RWPE2 (cell line): ENCODE measurements around the gene STMP1.

Experiments used
- ATAC-seq: fragments of 200-7000 bp; cut with Tn5 transposase; 3 replicates; pipeline ENCODE4 v1.9.1; 2021; ENCODE audit warnings: low read depth
- DNase-seq: peaks from one replicate; pipeline ENCODE4 v3.0.0-alpha.2; 2020; ENCODE audit warnings: low spot score
- H3K27ac ChIP-seq: fragments of 450-650 bp; 2 replicates; pipeline ENCODE4 v1.5.1; 2017; ENCODE audit warnings: mild to moderate bottlenecking; ENCODE audit not compliant: poor library complexity, severe bottlenecking
- H3K27me3 ChIP-seq: fragments of 250-450 bp; sonication (Bioruptor Pico); 2 replicates; pipeline ENCODE4 v1.5.1; 2021; ENCODE audit warnings: mild to moderate bottlenecking, moderate library complexity; ENCODE audit not compliant: insufficient read depth, poor library complexity, severe bottlenecking
- H3K36me3 ChIP-seq: fragments of 250-450 bp; sonication (Bioruptor Pico); 2 replicates; pipeline ENCODE4 v1.5.1; 2020; ENCODE audit warnings: low read depth, mild to moderate bottlenecking, moderate library complexity
- H3K4me1 ChIP-seq: fragments of 250-450 bp; sonication (Bioruptor Pico); 2 replicates; pipeline ENCODE4 v1.5.1; 2021; ENCODE audit warnings: mild to moderate bottlenecking, moderate library complexity; ENCODE audit not compliant: insufficient read depth, poor library complexity, severe bottlenecking
- H3K4me3 ChIP-seq: fragments of 250-450 bp; sonication (Bioruptor Pico); 2 replicates; pipeline ENCODE4 v1.5.1; 2021; ENCODE audit warnings: mild to moderate bottlenecking, moderate library complexity; ENCODE audit not compliant: severe bottlenecking
- H3K9me3 ChIP-seq: fragments of 250-450 bp; sonication (Bioruptor Pico); 2 replicates; pipeline ENCODE4 v1.5.1; 2021; ENCODE audit warnings: mild to moderate bottlenecking, moderate library complexity; ENCODE audit not compliant: severe bottlenecking
- CTCF ChIP-seq: fragments of 450-650 bp; IDR thresholded peaks from one replicate; pipeline ENCODE4 v1.5.1; 2017; ENCODE audit warnings: mild to moderate bottlenecking, moderate library complexity; ENCODE audit not compliant: poor library complexity, severe bottlenecking

The STMP1 gene

DNA sequence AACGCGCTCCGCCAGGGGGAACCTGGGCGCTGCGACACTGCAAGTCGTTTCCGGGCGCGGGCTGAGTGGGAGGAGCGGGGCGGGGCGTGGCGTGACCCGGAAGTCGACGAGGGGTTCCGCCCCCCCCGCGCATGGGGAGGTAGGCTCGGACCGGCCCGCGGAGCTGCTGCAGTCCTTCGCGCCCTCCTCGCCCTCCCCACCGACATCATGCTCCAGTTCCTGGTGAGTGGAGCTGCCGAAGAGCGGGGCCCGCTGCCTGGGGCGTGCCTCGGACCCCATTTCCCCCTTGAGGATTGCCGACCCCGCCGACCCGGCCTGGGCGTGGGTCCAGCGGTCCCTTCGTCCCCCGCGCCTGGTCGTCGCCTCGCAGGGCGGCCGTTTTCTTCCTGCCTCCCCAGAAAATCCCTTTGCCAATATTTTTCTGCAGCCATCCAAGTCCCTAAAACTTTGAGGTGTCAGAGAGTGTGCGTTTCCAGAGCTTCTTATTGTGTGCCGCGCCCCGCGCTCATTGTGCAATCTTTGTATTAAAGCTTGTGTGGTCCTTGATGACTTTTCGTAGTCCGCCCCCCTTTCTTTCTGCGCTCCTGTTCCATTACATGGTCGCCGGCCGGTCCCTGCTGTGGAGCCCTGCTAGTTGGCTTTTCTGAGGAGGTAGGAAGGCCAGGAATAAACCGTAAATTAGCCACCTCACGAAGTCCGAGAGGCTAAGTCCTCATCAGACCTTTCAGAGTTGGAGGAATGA is at the start of gene STMP1:
STMP1 (plus strand) TSS at position 142 of the 742 bp plus-strand sequence.
- Histone ChIP-seq H3K4me1 (peaks cover 7% of the 10 kb centered on the region), H3K27me3 (no peaks in the 10 kb centered on the region)
- peak; percentile 88 for ATAC-seq

GRCh38 chr7:135616136-135616535 is 46.2 kb upstream of the STMP1 start:
- no peak overlapping the region for H3K4me3 ChIP-seq
- no peak for DNase-seq
- no peaks in the 10 kb centered on the region for H3K4me1 ChIP-seq
- H3K27me3 ChIP-seq, result no peaks in the 10 kb centered on the region
- H3K9me3 ChIP-seq, result no peaks in the 10 kb centered on the region
- TF ChIP-seq CTCF, result no peak
- ATAC-seq, result no peak
- peaks cover 100% of the 10 kb centered on the region for H3K36me3 ChIP-seq
- no peak overlapping the region for H3K27ac ChIP-seq

More for the DNA sequence above, at the start of gene STMP1:
- Histone ChIP-seq H3K9me3 (no peaks in the 10 kb centered on the region), H3K27ac (peak within 1 kb of the TSS; percentile 85), H3K4me3 (peak within 1 kb of the TSS; percentile 96), H3K36me3 (peaks cover 9% of the 10 kb centered on the region; the same call in 1 of the 2 replicates)
- peak; percentile 95 for DNase-seq
- TF ChIP-seq CTCF, result peak; percentile 26

DNA sequence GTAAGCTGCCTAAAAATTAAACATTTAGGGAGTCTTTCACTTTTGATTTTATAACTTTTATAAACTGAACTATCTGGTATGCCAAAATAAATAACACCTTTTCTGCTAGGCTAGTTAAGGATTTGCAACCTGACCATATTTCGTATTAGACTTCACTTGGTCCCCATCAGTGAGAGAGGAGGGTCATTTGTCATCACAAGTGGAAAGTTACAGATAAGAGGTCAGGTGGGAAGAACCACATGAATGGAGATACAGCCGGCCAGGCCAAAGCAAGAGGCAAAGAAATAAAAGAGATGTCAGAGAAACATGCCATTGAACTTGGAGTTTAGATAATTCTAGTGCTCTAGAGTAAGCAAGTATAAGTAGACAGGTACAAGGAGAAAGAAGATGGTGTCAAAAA is 44.5 kb upstream of the STMP1 start:
- Histone ChIP-seq H3K9me3 (no peaks in the 10 kb centered on the region), H3K27ac (no peak overlapping the region), H3K4me1 (peaks cover 3% of the 10 kb centered on the region), H3K27me3 (no peaks in the 10 kb centered on the region), H3K4me3 (no peak overlapping the region), H3K36me3 (peaks cover 100% of the 10 kb centered on the region)
- no peak for DNase-seq
- ATAC-seq, result no peak
- TF ChIP-seq CTCF, result no peak

- H3K4me3 ChIP-seq, result no peak overlapping the region
- ATAC-seq (no peak), DNase-seq (no peak)
- H3K4me1 ChIP-seq, result peaks cover 3% of the 10 kb centered on the region
- H3K27ac ChIP-seq, result no peak overlapping the region
- no peaks in the 10 kb centered on the region for H3K27me3 ChIP-seq
- no peaks in the 10 kb centered on the region for H3K9me3 ChIP-seq
- no peak for TF ChIP-seq CTCF
- peaks cover 100% of the 10 kb centered on the region for H3K36me3 ChIP-seq
Measured at GRCh38 chr7:135618510-135618909, 43.8 kb upstream of the STMP1 start.

DNA sequence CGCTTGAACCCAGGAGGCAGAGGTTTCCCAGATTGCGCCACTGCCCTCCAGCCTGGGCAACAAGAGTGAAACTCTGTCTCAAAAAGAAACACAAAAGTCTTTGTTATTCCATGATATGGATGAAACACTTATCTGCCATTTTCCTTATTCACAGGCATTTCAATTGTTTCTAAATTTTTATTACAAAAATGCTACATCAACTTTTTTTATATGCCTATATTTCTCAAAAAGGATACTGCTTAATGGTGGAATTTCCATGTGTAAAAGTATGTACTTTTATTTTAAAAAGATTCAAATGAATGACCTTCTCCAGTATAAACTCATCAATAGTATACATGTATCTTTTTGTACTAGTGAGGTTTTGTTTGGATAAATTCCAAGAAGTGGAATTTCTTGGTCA is 41.9 kb upstream of the STMP1 start:
- no peak for TF ChIP-seq CTCF
- no peaks in the 10 kb centered on the region for H3K27me3 ChIP-seq
- no peak for ATAC-seq
- no peak overlapping the region for H3K4me3 ChIP-seq
- peaks cover 100% of the 10 kb centered on the region for H3K36me3 ChIP-seq
- no peaks in the 10 kb centered on the region for H3K9me3 ChIP-seq
- no peak overlapping the region for H3K27ac ChIP-seq
- no peak for DNase-seq
- H3K4me1 ChIP-seq, result peaks cover 3% of the 10 kb centered on the region
